Ascending aorta (tissue), 2 donors: ENCODE results near the gene SLC48A1. TPM values are rescaled to one million over a fixed set of nuclear protein-coding genes. Genes with fewer than 3 reads are reported as not detected.

Experiments used
- DNase-seq, 2 donors: peaks; one replicate each; pipeline ENCODE4 v3.0.0-alpha.2; 2019; ENCODE audit warnings: low spot score in 2 of 2
- H3K27ac ChIP-seq, 2 donors: fragments of 200-600 bp; sonication (generic); one replicate each; pipeline ENCODE4 v1.5.1; 2016 to 2017; ENCODE audit warnings: mild to moderate bottlenecking in 1 of 2
- H3K27me3 ChIP-seq: fragments of 200-600 bp; sonication (generic); one replicate; pipeline ENCODE4 v1.5.1; 2017
- H3K36me3 ChIP-seq, 2 donors: fragments of 200-600 bp; sonication (generic); one replicate each; pipeline ENCODE4 v1.5.1; 2016
- H3K4me1 ChIP-seq, 2 donors: fragments of 200-600 bp; sonication (generic); one replicate each; pipeline ENCODE4 v1.5.1; 2016 to 2017; ENCODE audit warnings: mild to moderate bottlenecking in 1 of 2
- H3K4me3 ChIP-seq, 2 donors: fragments of 200-600 bp; sonication (generic); one replicate each; pipeline ENCODE4 v1.5.1; 2016 to 2017; ENCODE audit warnings: mild to moderate bottlenecking in 1 of 2
- H3K9me3 ChIP-seq, 2 donors: fragments of 200-600 bp; sonication (generic); one replicate each; pipeline ENCODE4 v1.5.1; 2016
- intact Hi-C: fragments of 100-400 bp; cut with DNase I; formaldehyde crosslinking; loops from one replicate; pipeline ENCODE4 v1.15.1; 2023
- total RNA-seq: library from RNA; depleted of rRNA; stranded (reverse); fragments of >200 nt; gene quantifications from one replicate; pipeline ENCODE4 v1.1.0, GENCODE V29; 2016
- TF ChIP-seq, protein P1 (sequence below), 3 experiments: fragments of 200-600 bp in 2 of 3; fragments of 450-650 bp in 1 of 3; sonication (generic) in 2 of 3; IDR thresholded peaks; one replicate each; pipeline ENCODE4 v1.5.1; 2016 to 2019; ENCODE audit warnings: antibody characterized with exemption in 3 of 3, mild to moderate bottlenecking in 1 of 3, moderate library complexity in 1 of 3

Gene SLC48A1
- total RNA-seq, 1 donor from 2014 or later = 144 TPM

GRCh38 chr12:47828008-47828975 lies 55.3 kb downstream of the SLC48A1 start:
- H3K36me3 ChIP-seq = no peaks in the 10 kb centered on the region

DNA sequence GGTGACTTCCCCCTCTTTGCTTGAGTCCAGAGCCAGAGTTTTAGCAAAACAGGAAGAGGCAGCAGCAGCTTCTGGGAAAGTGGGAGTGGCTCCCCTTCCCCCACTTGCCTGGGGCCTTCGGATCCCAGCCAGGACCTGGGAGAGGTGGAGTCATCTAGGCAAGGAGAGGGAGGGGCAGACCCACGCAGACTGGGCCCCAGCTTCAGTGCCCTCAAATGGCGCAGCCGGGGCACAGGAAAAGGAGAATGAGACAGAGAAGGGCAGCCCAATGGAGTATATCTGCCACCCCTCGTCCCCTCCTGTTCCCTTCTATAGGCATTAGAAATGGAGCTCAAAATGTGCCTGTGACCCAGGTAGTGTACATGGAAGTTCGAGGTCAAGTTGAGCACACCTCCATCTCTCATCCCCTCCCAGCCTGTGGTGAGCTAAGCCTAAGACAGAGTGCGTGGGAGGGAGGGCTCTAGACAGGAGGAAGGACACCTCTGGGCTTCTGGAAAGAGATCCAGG lies 56.0 kb downstream of the SLC48A1 start:
- intact Hi-C loops = loop anchor here (10.0 kb wide), 1 partner anchor 724 kb away; no protein-coding TSS in a partner anchor
- Histone ChIP-seq H3K27ac (peak overlapping the region; percentile 83 to 97), H3K4me3 (no peak overlapping the region), H3K4me1 (peaks cover 13 to 47% of the 10 kb centered on the region in 2 donors), H3K36me3 (no peaks in the 10 kb centered on the region), H3K27me3 (no peaks in the 10 kb centered on the region), H3K9me3 (no peaks in the 10 kb centered on the region)
- peak in 1 of 2 donors; percentile 92 for DNase-seq
- TF ChIP-seq, protein P1, sequence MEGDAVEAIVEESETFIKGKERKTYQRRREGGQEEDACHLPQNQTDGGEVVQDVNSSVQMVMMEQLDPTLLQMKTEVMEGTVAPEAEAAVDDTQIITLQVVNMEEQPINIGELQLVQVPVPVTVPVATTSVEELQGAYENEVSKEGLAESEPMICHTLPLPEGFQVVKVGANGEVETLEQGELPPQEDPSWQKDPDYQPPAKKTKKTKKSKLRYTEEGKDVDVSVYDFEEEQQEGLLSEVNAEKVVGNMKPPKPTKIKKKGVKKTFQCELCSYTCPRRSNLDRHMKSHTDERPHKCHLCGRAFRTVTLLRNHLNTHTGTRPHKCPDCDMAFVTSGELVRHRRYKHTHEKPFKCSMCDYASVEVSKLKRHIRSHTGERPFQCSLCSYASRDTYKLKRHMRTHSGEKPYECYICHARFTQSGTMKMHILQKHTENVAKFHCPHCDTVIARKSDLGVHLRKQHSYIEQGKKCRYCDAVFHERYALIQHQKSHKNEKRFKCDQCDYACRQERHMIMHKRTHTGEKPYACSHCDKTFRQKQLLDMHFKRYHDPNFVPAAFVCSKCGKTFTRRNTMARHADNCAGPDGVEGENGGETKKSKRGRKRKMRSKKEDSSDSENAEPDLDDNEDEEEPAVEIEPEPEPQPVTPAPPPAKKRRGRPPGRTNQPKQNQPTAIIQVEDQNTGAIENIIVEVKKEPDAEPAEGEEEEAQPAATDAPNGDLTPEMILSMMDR (IDR thresholded peaks at IDR 0.05) = no peak

More at GRCh38 chr12:47828008-47828975, 55.3 kb downstream of the SLC48A1 start:
- H3K4me1 ChIP-seq = peaks cover 13 to 54% of the 10 kb centered on the region in 2 donors
- intact Hi-C loops = loop anchor here (10.0 kb wide), 1 partner anchor 723 kb away; no protein-coding TSS in a partner anchor
- peak overlapping the region; percentile 83 to 97 for H3K27ac ChIP-seq
- no peaks in the 10 kb centered on the region for H3K27me3 ChIP-seq
- H3K4me3 ChIP-seq = no peak overlapping the region
- no peaks in the 10 kb centered on the region for H3K9me3 ChIP-seq
- DNase-seq = no peak
- TF ChIP-seq, protein P1 (IDR thresholded peaks at IDR 0.05) = no peak

DNA sequence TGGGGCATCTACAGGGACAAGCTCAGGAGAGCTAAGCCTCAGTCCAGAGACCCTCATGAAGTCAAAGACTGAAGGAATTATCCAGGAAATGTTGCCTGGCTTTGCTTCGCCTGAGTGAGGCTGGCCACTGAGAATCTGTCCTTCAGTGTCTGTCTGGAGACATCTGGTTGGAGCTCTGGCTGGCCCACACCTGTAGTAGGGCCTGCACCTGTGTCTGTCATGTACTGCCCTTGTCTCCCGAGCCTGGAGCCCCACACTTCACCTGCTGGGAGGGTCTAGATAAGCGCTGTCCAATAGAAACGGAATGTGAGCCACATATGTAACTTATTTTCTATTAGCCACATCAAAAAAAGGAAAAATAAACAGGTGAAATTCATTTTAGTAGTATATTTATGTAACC lies 56.5 kb downstream of the SLC48A1 start:
- Histone ChIP-seq H3K27ac (peak overlapping the region; percentile 83 to 97), H3K9me3 (no peaks in the 10 kb centered on the region), H3K4me1 (peaks cover 13 to 41% of the 10 kb centered on the region in 2 donors), H3K27me3 (no peaks in the 10 kb centered on the region), H3K36me3 (no peaks in the 10 kb centered on the region), H3K4me3 (no peak overlapping the region)
- intact Hi-C loops = loop anchor here (10.0 kb wide), 1 partner anchor 725 kb away; no protein-coding TSS in a partner anchor
- TF ChIP-seq, protein P1 (IDR thresholded peaks at IDR 0.05) = no peak
- DNase-seq = no peak

Other genes starting within 250 kb of the SLC48A1 start
- 8.1 TPM for gene RPAP3, start 67.2 kb upstream of the SLC48A1 start, total RNA-seq
- gene ENDOU, start 47.7 kb upstream of the SLC48A1 start, total RNA-seq = not detected
- 165 TPM for gene RAPGEF3, start 14.4 kb upstream of the SLC48A1 start, total RNA-seq
- 202 TPM for gene HDAC7, start 46.7 kb downstream of the SLC48A1 start, total RNA-seq
- 13.1 TPM for gene VDR, start 131.8 kb downstream of the SLC48A1 start, total RNA-seq
- gene TMEM106C, start 190.4 kb downstream of the SLC48A1 start, total RNA-seq = 120 TPM
- not detected for gene COL2A1, start 231.2 kb downstream of the SLC48A1 start, total RNA-seq